ENCODE data around the gene RAD51B.

The RAD51B gene

DNA sequence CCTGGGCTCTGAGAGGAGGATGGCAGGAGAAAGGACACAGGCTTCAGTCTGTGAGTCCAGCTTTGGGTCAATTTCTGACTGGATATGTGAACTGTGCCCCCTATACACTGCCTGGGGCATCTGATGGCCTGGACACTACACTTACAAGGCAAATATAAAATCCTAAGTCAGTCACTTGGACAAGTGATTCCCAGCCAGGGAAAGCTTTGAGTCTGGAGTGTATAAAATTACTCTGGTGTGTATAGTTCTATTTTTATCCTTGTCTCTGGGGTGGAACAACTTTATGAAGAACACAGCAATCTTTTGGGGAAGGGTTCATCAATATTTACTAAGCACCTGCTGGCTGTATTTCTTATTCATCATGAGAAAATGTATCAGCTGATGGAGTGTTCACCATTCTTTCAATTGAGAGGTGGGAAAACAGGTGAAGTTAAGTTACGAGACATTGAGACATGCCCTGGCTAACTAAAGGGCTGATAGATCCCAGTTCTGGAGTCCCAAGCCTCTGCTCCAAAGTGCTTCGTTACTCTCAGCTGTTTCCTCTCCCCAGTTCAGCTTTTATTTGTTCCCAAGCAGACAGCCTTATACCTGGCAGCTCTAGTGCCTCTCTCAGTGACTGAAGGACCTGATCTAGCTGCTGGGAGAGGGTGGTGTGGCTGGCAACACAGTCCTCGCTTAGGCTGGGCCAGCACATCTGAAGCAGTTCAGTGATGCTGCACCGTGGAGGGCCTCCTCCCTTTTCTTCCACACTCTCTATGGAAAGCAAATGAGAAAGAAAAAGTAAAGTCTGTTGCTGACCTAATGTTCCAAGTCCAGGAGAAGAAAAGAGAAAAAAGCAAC is 34.1 kb upstream of the RAD51B start:
- H3K4me3 ChIP-seq (ENCODE audit: low read depth, low read length) = no peak overlapping the region
- no peak for DNase-seq (ENCODE audit: low read depth)
- TF ChIP-seq, protein P1, sequence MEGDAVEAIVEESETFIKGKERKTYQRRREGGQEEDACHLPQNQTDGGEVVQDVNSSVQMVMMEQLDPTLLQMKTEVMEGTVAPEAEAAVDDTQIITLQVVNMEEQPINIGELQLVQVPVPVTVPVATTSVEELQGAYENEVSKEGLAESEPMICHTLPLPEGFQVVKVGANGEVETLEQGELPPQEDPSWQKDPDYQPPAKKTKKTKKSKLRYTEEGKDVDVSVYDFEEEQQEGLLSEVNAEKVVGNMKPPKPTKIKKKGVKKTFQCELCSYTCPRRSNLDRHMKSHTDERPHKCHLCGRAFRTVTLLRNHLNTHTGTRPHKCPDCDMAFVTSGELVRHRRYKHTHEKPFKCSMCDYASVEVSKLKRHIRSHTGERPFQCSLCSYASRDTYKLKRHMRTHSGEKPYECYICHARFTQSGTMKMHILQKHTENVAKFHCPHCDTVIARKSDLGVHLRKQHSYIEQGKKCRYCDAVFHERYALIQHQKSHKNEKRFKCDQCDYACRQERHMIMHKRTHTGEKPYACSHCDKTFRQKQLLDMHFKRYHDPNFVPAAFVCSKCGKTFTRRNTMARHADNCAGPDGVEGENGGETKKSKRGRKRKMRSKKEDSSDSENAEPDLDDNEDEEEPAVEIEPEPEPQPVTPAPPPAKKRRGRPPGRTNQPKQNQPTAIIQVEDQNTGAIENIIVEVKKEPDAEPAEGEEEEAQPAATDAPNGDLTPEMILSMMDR (IDR thresholded peaks at IDR 0.05; ENCODE audit: low read depth, low read length, missing control alignments) = no peak

DNA sequence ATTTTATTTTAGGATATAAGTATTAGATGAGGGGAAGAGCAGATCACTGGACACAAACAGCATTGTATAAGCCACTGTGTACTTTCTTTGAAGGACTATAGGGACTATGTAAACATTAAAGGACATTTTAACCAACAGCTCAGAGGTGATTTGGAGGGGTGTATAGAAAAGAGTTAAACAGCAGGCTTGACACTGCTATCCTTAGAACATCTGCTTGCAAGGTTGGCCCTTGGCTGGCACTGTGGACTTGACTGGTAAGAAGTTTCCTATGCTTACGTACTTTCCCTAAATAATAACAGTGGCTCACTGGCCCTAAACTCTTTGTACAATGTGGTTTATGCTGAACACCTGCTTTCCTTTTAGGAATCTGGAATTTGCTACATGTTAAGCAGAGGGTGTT is 31.9 kb upstream of the RAD51B start:
- DNase-seq (ENCODE audit: low read depth) = no peak
- H3K4me3 ChIP-seq (ENCODE audit: low read depth, low read length) = no peak overlapping the region
- TF ChIP-seq, protein P1 (IDR thresholded peaks at IDR 0.05; ENCODE audit: low read depth, low read length, missing control alignments) = no peak

DNA sequence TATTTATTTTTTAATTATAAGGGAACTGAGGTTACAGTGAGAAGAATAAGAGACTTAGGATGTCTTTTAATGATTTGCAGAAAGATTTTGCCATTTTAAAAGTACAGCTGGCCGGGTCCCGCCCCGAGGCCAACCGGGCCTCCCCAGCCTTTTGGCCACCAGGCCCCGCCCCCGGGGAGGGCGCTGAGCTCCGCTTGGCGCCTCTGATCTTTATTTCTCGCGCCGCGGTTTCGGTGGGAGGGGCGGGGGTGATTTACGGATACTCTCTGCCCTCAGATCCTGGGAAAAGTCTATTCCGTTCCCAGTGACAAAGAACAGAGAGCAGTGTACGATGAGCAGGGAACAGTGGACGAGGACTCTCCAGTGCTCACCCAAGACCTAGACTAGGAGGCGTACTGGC is 20.8 kb upstream of the RAD51B start:
- no peak overlapping the region for H3K4me3 ChIP-seq (ENCODE audit: low read depth, low read length)
- no peak for DNase-seq (ENCODE audit: low read depth)
- TF ChIP-seq, protein P1 (IDR thresholded peaks at IDR 0.05; ENCODE audit: low read depth, low read length, missing control alignments) = no peak

- H3K4me3 ChIP-seq (ENCODE audit: low read depth, low read length) = no peak overlapping the region
- TF ChIP-seq, protein P1 (IDR thresholded peaks at IDR 0.05; ENCODE audit: low read depth, low read length, missing control alignments) = no peak
- no peak for DNase-seq (ENCODE audit: low read depth)
Measured at GRCh38 chr14:67800743-67801142, 18.8 kb upstream of the RAD51B start.

DNA sequence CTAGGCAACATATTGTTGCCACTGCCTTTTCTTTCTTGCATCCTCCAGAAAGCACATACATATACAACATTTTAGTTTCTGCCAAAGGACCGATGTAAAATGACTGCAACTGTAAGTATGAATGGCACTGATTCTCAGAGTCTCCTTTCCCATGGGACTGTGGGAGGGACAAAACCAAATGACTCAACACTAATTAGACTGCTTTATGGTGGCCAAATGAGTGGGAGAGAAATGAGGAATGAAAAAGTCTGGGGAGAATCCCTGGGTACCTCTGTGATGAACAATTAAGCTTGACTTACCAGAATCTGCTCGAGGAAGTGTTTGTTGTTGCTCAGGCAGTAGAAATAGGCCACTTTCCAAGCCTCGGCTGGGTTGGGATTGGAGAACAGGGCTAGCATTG is 13.3 kb upstream of the RAD51B start:
- DNase-seq (ENCODE audit: low read depth) = no peak
- TF ChIP-seq, protein P1 (IDR thresholded peaks at IDR 0.05; ENCODE audit: low read depth, low read length, missing control alignments) = no peak
- no peak overlapping the region for H3K4me3 ChIP-seq (ENCODE audit: low read depth, low read length)

DNA sequence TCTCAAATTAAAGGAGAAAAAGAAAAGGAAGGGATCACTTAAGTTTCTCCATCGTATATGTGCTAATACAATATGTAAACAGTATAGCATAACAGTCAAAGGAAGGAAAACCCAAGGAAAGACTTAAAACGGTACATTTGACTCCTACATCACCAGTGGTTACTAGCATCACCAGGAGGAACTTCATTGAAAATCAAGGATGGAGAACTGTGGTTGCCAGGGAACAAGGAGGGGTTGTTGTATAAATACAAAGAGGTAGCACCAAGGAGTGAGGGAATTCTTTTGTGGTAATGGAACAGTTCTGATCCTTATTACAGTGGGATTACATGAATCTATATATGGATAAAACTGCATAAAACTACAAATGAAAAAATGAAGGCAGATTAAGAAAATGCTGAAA is 4.8 kb upstream of the RAD51B start:
- no peak overlapping the region; the same call in 1 of the 2 replicates for H3K4me3 ChIP-seq (ENCODE audit: low read depth, low read length)
- TF ChIP-seq, protein P1 (IDR thresholded peaks at IDR 0.05; ENCODE audit: low read depth, low read length, missing control alignments) = no peak
- DNase-seq (ENCODE audit: low read depth) = no peak
